ENCODE results near the gene SPEF1. TPM values are rescaled to one million over a fixed set of nuclear protein-coding genes. Genes with fewer than 3 reads are reported as not detected.

SPEF1 gene
- total and polyA plus RNA-seq, 10 donors = 0.06 to 0.11 TPM; not detected in 8

DNA sequence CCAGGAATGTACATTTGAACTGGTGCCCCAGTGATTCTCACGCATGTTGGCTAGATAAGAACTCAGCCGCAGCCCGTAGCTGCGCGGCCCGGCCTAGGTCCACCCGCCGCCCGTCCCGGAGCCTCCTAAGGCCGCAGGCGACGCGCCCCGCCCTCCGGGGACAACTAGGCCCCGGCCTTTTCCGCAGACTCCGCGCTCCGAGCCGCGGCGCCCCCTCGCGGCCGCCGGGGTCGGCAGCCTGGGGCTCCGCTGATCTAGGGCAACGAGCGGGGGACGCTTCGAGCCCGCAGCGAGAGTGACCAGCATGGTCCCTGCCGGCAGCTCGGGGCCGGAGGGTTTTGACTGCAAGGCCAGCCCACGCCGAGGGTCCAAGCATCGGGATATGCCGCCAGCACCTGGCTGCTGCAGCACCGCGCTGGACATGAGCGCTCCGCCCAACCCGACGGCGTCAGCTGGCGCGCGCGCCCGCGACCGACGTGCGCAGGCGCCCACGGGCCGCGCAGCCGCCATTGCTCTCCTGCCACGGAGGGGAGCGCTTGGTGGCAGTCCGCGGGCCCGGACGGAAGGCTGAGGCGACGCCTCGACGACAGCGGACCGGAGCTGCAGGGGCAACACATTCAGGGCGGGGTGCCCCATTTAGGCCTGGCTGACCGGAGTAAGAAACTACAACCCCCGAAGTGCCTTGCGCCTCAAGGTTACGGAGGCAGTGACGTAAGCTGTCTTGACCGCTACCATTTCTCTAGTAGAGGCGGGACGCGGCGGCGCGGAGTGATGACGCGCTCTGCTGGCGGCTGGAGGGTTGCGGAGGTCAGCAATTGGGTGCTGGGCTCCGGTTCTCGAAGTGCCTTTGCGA is 39.0 kb upstream of the SPEF1 start, which contains the start of gene AP5S1:
TSS of gene AP5S1 (plus strand) at position 500 of the 853 bp plus-strand sequence. CDS start 1,571 bp downstream, outside the sequence.
- peak; percentile 99 for DNase-seq
- TF ChIP-seq, protein P1, sequence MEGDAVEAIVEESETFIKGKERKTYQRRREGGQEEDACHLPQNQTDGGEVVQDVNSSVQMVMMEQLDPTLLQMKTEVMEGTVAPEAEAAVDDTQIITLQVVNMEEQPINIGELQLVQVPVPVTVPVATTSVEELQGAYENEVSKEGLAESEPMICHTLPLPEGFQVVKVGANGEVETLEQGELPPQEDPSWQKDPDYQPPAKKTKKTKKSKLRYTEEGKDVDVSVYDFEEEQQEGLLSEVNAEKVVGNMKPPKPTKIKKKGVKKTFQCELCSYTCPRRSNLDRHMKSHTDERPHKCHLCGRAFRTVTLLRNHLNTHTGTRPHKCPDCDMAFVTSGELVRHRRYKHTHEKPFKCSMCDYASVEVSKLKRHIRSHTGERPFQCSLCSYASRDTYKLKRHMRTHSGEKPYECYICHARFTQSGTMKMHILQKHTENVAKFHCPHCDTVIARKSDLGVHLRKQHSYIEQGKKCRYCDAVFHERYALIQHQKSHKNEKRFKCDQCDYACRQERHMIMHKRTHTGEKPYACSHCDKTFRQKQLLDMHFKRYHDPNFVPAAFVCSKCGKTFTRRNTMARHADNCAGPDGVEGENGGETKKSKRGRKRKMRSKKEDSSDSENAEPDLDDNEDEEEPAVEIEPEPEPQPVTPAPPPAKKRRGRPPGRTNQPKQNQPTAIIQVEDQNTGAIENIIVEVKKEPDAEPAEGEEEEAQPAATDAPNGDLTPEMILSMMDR (IDR thresholded peaks at IDR 0.05 in 8 of 11, conservative IDR thresholded peaks at IDR 0.05 in 3 of 11) = peak; percentile 93 to 100 (median 99)
- TF ChIP-seq POLR2AphosphoS5 (IDR thresholded peaks at IDR 0.05) (peak; percentile 91 to 93 (median 92)), POLR2A (IDR thresholded peaks at IDR 0.05) (peak in 2 of 3 donors; percentile 27 to 47)
- peak within 1 kb of the TSS; percentile 43 to 94 (median 74) for H3K4me3 ChIP-seq
- no peaks in the 10 kb centered on the region for H3K9me3 ChIP-seq
- H3K4me1 ChIP-seq = peaks cover 21 to 80% (median 50%) of the 10 kb centered on the region in 6 donors
- H3K36me3 ChIP-seq = peaks cover 0 to 35% (median 31%) of the 10 kb centered on the region in 6 donors
- H3K27me3 ChIP-seq (replicated peaks in 1 of 7) = no peaks in the 10 kb centered on the region
- WGBS, 5 donors = 0 to 1% (median 0%) methylated on average over 51 to 96 of the region's 96 CpGs
- H3K27ac ChIP-seq = peak within 1 kb of the TSS; percentile 96 to 99 (median 98)
- intact Hi-C loops (cut with DNase I; ENCODE audit: low total_unique reads) = no loop called here

DNA sequence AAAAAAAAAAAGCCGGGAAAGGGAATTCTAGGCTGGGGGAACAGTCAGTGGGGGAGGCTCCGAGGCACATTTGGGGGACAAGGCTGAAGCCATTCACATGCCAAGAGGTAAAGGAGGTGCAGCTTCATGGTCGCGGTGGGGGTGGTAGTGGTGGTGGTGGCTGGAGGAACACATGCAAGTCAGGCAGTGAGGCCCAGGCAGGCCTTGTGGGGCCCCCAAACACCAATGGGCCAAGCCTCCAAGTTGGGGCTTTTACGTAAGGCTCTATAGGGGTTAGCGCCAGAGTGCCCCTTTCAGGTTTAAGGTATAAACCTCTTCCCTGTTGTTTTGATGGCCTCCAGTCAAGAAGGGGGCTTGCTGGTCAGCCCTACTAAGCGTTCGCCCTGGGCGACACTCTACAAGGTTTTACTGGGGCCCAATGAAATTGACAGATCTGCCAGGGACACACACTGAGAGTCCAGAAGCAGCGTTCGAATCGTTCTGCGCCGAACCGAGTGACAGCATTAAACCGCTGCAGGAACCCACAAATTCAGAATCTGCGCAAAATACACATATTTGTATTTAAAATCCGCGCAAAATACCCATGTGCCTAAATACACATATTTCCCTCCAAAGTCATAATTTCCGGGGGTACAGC is 38.3 kb upstream of the SPEF1 start:
- H3K9me3 ChIP-seq = no peaks in the 10 kb centered on the region
- no peaks in the 10 kb centered on the region for H3K27me3 ChIP-seq (replicated peaks in 1 of 7)
- H3K4me1 ChIP-seq = peaks cover 21 to 81% (median 56%) of the 10 kb centered on the region in 6 donors
- peak; percentile 83 for DNase-seq
- peak overlapping the region; percentile 43 to 94 (median 74) for H3K4me3 ChIP-seq
- peaks cover 0 to 28% (median 24%) of the 10 kb centered on the region in 6 donors for H3K36me3 ChIP-seq
- H3K27ac ChIP-seq = peak overlapping the region; percentile 96 to 99 (median 98)
- no peak for TF ChIP-seq POLR2AphosphoS5 (IDR thresholded peaks at IDR 0.05)
- TF ChIP-seq, protein P1 (IDR thresholded peaks at IDR 0.05 in 8 of 11, conservative IDR thresholded peaks at IDR 0.05 in 3 of 11) = no peak
- TF ChIP-seq POLR2A (IDR thresholded peaks at IDR 0.05) = no peak
- 65 to 77% (median 67%) methylated on average over 19 to 20 of the region's 20 CpGs for WGBS, 5 donors
- intact Hi-C loops (cut with DNase I; ENCODE audit: low total_unique reads) = loop anchor here (2.0 kb wide), 1 partner anchor 33 kb away; the partner anchor contains the start of gene CENPB

DNA sequence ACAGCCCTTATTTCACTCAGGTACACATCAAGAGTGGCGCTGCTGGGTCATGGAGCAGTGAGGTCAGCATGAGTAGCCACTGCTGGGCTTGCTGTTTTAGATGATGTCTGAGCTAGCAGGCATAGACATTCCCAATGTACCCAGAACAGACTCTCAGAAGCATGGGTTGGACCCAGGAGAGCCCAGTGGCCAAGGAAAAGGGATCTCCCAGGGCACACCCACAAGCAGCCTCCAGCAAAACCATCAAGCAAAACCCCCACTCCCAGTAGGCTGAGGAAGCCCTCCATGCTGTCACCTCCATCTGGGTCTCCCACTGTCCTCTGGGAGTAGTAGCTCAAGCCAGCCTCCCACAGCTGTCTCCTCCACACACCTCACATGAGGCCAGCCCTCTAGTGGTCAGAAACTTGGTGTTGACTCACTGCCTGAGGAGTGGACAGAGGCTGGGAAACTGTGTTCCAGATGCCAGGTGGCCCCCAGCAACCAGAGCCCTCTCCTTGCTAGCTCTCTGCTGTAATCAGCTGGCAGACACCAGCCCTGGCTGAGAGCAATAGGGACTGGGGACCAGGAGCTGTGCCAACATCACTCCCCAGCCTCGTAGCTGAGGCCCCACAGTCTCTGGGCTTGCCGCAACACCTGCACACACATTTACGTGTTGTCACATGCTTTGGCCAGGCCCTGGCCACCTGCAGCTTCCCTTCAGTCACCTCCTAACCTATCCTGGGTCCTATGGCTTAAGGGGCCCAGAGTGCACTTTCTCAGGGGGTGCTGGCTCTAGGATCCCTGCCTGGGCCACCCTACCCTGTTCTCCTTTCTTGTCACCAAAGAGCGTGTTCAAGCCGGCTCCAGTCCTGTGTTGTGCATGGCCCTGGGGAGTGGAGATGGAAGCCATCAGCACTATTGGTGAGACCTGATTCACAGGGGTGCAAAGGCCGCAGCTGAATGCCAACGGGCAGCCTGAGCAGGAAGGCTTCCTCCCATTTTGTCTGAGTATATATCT is 37.2 kb upstream of the SPEF1 start:
- intact Hi-C loops (cut with DNase I; ENCODE audit: low total_unique reads) = loop anchor here (2.0 kb wide), 1 partner anchor 32 kb away; the partner anchor contains the start of gene CENPB
- no peaks in the 10 kb centered on the region for H3K9me3 ChIP-seq
- H3K36me3 ChIP-seq = peaks cover 0 to 17% (median 14%) of the 10 kb centered on the region in 6 donors
- H3K27ac ChIP-seq = peak overlapping the region; percentile 58 to 99 (median 98)
- no peaks in the 10 kb centered on the region for H3K27me3 ChIP-seq (replicated peaks in 1 of 7)
- no peak overlapping the region for H3K4me3 ChIP-seq
- peak; percentile 81 for DNase-seq
- WGBS, 5 donors = 73 to 83% (median 74%) methylated on average over 8 of the region's 8 CpGs
- peaks cover 21 to 79% (median 55%) of the 10 kb centered on the region in 6 donors for H3K4me1 ChIP-seq
- TF ChIP-seq POLR2AphosphoS5 (IDR thresholded peaks at IDR 0.05) (peak in 1 of 3 donors; percentile 19), POLR2A (IDR thresholded peaks at IDR 0.05) (no peak)
- TF ChIP-seq, protein P1 (IDR thresholded peaks at IDR 0.05 in 8 of 11, conservative IDR thresholded peaks at IDR 0.05 in 3 of 11) = peak in 9 of 11 experiments; percentile 29 to 76 (median 61)
